ENCODE measurements around the gene LITAFD.

The LITAFD gene

DNA sequence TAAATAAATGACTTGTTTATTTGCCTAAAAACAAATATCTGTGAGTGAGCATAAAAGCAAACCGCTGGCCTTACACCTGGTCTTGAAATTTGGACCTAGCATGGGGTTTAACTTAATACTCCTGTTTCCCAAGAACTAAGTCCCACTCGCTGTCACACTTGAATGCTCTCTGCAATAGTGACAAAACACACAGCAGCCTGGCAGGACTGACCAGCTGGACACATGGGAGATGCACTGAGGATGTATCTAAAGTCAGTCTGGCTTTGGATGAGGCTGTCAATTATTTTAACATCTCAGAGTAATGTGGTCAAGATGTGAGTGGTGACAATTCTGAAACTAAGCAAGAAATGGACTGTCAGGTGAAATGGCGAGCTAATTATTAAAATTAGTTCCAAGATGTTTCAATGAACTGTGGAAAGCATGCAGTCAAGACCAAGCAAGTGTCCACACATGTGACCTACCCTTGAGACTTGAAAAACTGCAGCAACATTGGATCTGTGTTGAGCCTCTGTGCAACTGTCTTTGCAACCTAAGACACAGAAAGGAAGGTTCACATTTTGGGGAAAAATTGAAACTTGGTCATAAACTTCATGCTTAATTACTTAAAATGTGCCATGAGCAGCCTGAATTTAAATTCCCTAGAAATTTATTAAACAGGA lies 16.6 kb downstream of the LITAFD start:
- no peaks in the 10 kb centered on the region for H3K27me3 Mint-ChIP-seq (ENCODE audit: low read depth, poor library complexity)
- peaks cover 84% of the 10 kb centered on the region for H3K36me3 Mint-ChIP-seq (ENCODE audit: low read depth)
- no peak for DNase-seq
- H3K9me3 Mint-ChIP-seq: no peaks in the 10 kb centered on the region
- peak overlapping the region; percentile 45 for H3K27ac Mint-ChIP-seq
- H3K4me1 Mint-ChIP-seq: peaks cover 7% of the 10 kb centered on the region
- no peak overlapping the region for H3K4me3 Mint-ChIP-seq
- TF ChIP-seq, protein P1, sequence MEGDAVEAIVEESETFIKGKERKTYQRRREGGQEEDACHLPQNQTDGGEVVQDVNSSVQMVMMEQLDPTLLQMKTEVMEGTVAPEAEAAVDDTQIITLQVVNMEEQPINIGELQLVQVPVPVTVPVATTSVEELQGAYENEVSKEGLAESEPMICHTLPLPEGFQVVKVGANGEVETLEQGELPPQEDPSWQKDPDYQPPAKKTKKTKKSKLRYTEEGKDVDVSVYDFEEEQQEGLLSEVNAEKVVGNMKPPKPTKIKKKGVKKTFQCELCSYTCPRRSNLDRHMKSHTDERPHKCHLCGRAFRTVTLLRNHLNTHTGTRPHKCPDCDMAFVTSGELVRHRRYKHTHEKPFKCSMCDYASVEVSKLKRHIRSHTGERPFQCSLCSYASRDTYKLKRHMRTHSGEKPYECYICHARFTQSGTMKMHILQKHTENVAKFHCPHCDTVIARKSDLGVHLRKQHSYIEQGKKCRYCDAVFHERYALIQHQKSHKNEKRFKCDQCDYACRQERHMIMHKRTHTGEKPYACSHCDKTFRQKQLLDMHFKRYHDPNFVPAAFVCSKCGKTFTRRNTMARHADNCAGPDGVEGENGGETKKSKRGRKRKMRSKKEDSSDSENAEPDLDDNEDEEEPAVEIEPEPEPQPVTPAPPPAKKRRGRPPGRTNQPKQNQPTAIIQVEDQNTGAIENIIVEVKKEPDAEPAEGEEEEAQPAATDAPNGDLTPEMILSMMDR (IDR thresholded peaks at IDR 0.05): no peak

DNA sequence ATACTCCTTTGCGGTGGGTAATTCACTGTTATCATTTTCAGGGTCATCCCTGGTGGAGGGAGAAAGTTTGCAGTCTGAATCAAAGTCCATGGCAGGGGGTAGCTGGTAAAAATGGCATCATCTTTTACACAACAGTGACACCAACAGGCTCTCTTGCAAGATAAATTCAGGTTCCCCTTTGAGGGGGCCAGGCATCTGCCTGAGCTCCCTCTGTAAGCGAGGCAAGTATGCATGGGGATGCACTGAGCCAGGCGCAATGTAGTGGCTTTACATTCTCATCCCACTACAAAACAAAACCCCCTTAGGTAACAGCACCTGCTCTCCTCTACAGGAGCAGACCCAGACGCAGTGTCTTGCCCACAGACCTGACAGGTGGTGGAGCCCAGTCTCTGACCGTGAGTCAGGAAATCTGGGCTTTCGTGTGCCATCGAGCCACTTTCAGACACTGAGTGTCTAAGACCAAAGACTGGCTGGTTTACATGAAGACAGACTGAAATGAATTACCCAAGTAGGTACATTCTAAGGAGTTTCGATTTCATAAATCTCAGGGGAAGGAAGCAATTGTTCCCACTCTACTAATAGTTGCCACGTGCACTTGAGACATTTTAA lies 17.7 kb downstream of the LITAFD start:
- TF ChIP-seq, protein P1 (IDR thresholded peaks at IDR 0.05): no peak
- peak overlapping the region; percentile 54 for H3K27ac Mint-ChIP-seq
- no peak for DNase-seq

DNA sequence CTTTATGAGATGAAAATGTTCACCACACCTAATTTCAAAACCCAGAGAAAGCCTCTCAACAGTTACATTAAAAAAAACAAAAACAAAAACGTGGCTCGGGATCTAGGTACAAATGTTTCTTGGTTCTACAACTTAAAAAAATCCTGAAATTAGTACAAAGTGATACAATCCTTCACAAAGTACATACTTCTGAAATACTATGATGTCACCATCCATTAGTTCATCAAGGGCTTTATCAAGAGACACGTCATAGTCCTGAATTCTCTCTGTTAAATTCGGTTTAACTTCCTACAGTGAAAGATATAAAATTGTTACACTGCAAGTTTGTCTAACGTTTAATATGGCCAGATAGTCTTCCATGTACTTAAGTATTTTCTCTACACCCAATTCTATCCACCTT lies 18.2 kb downstream of the LITAFD start:
- Mint-ChIP-seq H3K36me3 (ENCODE audit: low read depth) (peaks cover 85% of the 10 kb centered on the region), H3K9me3 (no peaks in the 10 kb centered on the region), H3K27ac (peak overlapping the region; percentile 54)

More for the DNA sequence above, 17.7 kb downstream of the LITAFD start:
- no peaks in the 10 kb centered on the region for H3K9me3 Mint-ChIP-seq
- H3K36me3 Mint-ChIP-seq (ENCODE audit: low read depth): peaks cover 85% of the 10 kb centered on the region
- H3K27me3 Mint-ChIP-seq (ENCODE audit: low read depth, poor library complexity): no peaks in the 10 kb centered on the region
- H3K4me1 Mint-ChIP-seq: peaks cover 2% of the 10 kb centered on the region
- no peak overlapping the region for H3K4me3 Mint-ChIP-seq

DNA sequence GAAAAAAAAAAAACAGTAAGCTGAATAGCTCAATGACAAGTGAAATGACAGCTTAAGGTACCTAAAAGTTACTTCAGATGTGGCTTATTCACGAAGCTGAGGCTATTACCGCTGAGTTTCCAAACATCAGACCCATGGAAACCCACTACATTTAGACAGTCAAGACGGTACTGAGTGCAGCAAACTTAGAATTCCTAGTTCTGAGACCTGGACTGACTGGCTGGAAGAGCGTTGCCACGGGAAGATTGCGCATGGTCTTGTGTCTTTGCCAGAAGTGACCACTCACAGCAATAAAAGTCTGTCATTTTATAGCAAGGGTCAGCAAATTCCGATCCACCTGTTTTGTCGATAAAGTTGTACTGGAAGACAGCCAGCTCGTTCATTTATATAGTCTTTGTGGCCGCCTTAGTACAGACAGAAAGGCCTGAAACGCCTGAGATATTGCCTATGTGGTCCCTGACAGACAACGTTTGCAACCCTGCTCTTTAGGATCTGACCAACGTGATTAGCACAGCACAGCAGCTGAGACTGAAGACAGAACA lies 19.2 kb downstream of the LITAFD start:
- peaks cover 87% of the 10 kb centered on the region for H3K36me3 Mint-ChIP-seq (ENCODE audit: low read depth)
- peak overlapping the region; percentile 78 for H3K27ac Mint-ChIP-seq
- no peak for DNase-seq
- H3K4me3 Mint-ChIP-seq: no peak overlapping the region
- H3K4me1 Mint-ChIP-seq: no peaks in the 10 kb centered on the region
- TF ChIP-seq, protein P1 (IDR thresholded peaks at IDR 0.05): no peak
- H3K27me3 Mint-ChIP-seq (ENCODE audit: low read depth, poor library complexity): no peaks in the 10 kb centered on the region
- H3K9me3 Mint-ChIP-seq: no peaks in the 10 kb centered on the region

More for the DNA sequence above, 18.2 kb downstream of the LITAFD start:
- H3K27me3 Mint-ChIP-seq (ENCODE audit: low read depth, poor library complexity): no peaks in the 10 kb centered on the region
- TF ChIP-seq, protein P1 (IDR thresholded peaks at IDR 0.05): no peak
- H3K4me3 Mint-ChIP-seq: no peak overlapping the region
- DNase-seq: no peak
- no peaks in the 10 kb centered on the region for H3K4me1 Mint-ChIP-seq

DNA sequence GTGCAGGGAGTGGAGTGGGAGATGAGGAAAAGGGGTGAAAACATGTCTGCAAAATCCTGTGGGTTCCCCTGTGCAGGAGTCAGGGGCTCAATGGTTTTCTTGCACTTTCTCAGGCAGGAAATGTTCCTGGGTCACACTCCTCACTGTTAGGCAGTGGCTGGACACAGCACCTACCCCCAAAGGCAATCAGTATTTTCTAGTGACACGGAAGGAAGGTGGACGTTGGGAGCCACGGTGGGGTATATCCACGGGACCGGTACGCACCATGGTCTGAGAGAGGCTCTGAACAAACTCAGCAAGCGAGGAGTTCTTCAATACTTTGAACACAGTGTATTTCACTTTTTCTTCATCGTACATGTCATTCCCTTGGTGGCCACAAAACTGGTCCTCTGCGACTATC lies 20.9 kb downstream of the LITAFD start:
- Mint-ChIP-seq H3K4me1 (no peaks in the 10 kb centered on the region), H3K9me3 (no peaks in the 10 kb centered on the region), H3K4me3 (no peak overlapping the region), H3K36me3 (ENCODE audit: low read depth) (peaks cover 88% of the 10 kb centered on the region), H3K27ac (peak overlapping the region; percentile 68), H3K27me3 (ENCODE audit: low read depth, poor library complexity) (no peaks in the 10 kb centered on the region)
- no peak for DNase-seq
- TF ChIP-seq, protein P1 (IDR thresholded peaks at IDR 0.05): no peak
